DOHH2 (cell line): ENCODE results near the gene P4HA1.

Experiments used
- CTCF ChIP-seq: fragments of 200-600 bp; sonication (generic); IDR thresholded peaks from one replicate; pipeline ENCODE4 v1.5.1; 2014; ENCODE audit warnings: antibody characterized with exemption, mild to moderate bottlenecking, low read depth, low read length; ENCODE audit not compliant: poor library complexity, severe bottlenecking
- EZH2phosphoT487 ChIP-seq: fragments of 200-600 bp; sonication (generic); IDR thresholded peaks from 2 replicates; pipeline ENCODE4 v1.6.1; 2017; ENCODE audit warnings: borderline replicate concordance, mild to moderate bottlenecking, antibody characterized with exemption, low read length, moderate library complexity, mixed read lengths

GRCh38 chr10:73134727-73135126 is 38.1 kb upstream of the P4HA1 start:
- no peak for TF ChIP-seq CTCF
- TF ChIP-seq EZH2phosphoT487: no peak
